GM19372 (cell line): ENCODE measurements around the gene SNX22.
A peak's percentile ranks its signal among the peaks of the same experiment; 100 is the strongest.

ENCODE experiments used
- ATAC-seq: cut with Tn5 transposase; IDR thresholded peaks from one replicate; pipeline ENCODE4 v1.9.1; 2021; ENCODE audit warnings: mild to moderate bottlenecking, low read depth, moderate library complexity; ENCODE audit not compliant: unreplicated experiment

SNX22 gene

DNA sequence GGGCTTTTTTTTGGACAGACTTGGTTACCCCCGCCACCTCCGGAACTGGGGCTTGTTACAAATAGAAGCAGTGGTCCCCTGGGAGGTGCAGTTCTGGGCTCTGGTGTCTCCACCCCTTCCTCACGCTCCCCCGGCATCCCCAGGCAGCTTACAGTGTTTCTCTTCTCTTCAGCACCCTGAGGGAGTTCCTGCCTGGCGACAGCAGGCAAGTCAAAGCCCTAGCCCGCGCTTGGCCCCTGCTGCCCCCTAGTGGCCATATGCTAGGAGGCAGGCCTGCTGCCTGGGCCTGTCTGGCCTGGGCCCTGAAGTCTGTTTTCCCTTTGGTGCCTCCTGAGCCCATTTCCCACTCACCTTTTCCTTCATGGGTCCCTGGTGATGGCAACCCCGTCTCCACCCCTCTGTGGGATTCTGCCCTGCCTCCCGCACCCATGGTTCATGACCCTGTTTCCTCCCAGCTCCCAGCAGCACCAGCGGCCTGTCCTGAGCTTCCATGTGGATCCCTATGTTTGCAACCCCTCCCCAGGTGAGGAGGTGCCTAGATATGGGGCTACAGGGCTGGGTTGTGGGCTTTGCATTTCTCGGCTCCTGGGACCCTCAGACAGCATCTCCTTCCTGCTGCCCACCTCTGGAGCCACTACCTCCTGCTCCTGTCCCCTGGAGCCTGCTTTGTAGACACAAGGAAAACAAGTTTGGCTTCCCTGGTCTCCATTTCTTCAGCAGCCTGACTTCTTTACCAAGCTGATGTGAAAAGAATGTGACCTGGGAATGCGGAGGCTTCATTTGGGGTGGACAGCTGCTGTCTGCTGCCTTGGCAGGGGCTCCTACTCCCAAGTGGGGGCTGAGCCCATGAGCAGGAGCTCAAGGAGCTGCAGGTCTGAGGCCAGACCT lies 2.2 kb downstream of the SNX22 start:
- ATAC-seq, result peak; percentile 58

- ATAC-seq, result no peak
These were observed 4.5 kb downstream of the SNX22 start for GRCh38 chr15:64155802-64156651.

GRCh38 chr15:64156652-64157331 lies 5.3 kb downstream of the SNX22 start:
- no peak for ATAC-seq

GRCh38 chr15:64157599-64158125 lies 6.1 kb downstream of the SNX22 start:
- ATAC-seq, result no peak

DNA sequence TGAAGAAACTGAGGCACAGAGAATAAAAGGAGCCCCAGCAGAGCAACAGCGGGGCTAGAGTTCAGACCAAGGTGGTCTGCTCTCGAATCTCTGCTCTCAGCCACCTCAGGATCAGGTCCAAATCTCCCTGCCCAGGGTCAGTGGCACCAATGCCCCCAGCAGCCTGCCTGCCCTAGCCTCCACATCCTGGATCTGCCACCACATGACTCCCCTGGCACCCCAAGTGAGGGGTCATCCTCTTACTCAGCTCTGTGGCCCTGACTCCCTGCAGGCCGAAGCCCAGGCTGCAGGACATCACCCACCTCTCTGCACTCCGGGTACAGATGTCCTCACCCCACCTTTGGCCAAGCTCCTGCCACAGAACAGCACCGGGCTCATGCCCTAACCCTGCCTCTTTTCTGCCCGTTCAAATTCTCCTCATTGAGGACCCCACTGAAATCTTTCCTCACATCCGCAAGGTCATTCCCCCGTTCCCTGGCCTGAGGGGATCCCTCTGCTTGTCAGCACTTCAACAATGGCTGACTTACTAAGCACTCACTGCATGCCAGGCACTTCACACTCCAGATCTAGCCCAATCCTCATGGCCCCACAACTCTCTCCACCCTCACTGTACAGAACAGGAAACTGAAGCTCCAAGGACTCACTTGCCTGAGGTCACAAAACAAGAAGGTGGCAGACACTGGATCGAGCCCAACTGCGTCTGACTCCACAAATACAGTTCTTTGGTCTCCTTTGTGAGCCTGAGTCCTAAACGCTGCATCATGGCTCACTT lies 7.0 kb downstream of the SNX22 start:
- ATAC-seq, result no peak

- ATAC-seq, result no peak
These were observed 10.4 kb downstream of the SNX22 start for GRCh38 chr15:64161688-64162477.

GRCh38 chr15:64162478-64162868 lies 10.9 kb downstream of the SNX22 start:
- no peak for ATAC-seq

GRCh38 chr15:64162869-64163658 lies 11.5 kb downstream of the SNX22 start, which contains the start of gene PPIB:
Gene PPIB, minus strand, starts transcription at chr15:64163022. Its CDS starts 36 bp downstream, at chr15:64162986.
- peak; percentile 93 for ATAC-seq

DNA sequence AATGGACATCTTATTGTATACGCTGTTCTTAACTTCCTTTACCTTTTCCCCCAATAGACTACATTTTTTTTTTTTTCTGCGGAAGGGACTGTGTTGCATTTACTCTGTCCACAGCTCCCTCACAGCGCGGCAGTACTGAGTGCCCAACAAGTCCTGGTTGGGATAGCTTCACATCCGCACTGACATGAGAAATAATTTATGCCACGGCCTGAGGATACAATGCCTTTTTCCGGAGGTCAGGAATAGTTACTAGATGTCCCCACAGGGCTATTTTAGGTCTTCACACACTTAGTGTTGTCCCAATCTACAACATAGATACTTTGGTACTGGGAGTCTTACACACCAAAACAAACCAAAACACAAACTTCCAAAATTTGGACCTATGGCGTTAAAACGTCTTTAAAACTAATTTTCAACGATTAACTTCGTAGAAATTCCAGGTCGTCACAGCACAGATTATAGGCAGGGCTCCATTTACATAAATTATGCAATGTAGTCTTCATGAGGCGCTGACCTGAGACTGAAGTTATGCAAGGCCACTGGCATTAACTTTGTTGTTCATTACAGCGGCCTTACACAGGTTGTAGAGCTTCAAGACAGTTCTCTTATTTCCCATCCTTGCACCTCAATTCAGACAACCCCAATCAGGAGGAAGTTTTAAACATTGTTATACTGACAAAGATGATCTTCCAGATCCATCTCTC lies 12.3 kb downstream of the SNX22 start:
- ATAC-seq, result no peak

GRCh38 chr15:64164436-64164835 lies 12.9 kb downstream of the SNX22 start:
- ATAC-seq, result no peak

DNA sequence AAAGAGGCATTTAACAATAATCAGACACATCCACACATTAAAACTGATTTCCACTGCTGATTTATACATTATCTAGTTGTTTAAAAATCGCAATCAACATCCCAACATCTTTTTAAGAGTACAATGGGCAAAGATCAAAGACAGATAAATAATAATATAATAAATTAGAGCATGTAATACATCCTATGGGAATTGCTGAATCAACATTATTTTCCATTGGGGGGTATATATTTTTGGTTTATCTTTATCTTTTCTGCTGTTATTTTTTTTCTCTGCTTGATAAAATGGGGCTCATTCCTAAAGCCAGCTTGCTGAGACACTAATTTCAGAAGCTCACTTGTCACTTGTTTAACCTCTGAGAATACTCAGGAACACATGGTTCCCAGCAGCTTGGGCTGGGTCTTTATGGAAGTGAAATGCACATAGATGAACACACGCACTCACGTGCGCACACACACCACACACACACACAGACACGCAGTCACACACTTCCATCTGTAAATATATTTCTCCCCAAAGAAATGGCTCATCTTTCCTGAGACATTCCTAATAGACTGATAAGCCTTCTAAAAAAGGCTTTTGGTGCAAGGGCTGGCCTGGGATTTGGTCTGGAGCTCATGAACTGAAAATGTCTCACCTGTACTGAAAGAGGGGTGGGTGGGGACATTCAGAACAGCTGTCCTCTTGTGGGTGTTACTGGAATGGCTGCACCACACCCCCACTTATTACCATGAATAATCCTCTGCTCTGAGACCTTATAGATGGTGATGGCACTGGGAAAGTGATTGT lies 14.8 kb downstream of the SNX22 start:
- no peak for ATAC-seq

DNA sequence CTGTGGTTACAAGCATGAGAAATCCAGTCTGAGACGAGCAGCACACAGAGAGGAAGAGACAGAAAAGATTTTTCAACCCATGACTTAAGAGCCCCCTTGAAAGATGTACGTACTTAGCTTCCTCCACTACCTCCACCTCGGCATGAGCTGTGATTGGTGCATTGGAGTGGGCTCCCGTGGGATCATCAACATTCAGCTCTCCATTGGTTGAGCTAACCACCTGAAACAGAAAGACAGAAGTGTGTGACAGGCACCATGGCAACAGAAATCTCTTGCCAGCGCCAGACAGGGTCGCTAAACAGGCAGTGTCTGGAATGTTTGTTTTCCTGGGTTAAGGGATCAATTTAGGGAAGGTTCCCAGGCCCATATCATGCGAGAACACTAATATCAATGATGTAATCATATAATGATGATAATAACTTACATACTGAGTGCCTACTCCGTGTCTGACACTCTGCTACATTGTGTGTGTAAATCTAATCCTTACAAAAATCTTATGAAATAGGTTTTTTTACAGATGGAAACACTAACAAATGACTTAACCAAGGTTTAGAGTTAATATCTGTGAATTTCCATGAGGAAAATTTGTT lies 28.8 kb downstream of the SNX22 start:
- no peak for ATAC-seq

DNA sequence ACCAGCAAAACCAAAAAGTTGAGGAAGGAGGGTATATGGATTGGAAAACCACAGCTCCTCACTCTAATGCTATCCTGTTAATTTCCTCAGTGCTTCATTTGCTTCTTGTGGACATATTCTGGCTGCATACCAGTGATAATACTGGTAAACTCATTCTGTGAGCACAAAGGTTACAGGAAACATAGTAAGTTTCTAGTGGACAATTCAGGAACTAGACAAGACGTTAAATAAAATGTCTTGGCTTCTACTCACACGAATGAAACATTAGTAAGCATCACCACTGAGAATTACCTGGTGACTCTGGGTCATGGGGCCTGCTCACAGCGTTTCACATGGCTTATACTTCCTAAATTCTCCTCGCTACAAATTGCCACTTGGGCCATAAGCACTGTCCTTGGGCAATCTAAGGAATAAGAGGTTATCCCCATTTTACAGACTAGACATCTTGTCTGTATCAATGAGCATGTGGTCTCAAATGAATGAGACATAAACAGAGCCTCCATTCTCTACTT lies 31.4 kb downstream of the SNX22 start:
- ATAC-seq, result no peak

DNA sequence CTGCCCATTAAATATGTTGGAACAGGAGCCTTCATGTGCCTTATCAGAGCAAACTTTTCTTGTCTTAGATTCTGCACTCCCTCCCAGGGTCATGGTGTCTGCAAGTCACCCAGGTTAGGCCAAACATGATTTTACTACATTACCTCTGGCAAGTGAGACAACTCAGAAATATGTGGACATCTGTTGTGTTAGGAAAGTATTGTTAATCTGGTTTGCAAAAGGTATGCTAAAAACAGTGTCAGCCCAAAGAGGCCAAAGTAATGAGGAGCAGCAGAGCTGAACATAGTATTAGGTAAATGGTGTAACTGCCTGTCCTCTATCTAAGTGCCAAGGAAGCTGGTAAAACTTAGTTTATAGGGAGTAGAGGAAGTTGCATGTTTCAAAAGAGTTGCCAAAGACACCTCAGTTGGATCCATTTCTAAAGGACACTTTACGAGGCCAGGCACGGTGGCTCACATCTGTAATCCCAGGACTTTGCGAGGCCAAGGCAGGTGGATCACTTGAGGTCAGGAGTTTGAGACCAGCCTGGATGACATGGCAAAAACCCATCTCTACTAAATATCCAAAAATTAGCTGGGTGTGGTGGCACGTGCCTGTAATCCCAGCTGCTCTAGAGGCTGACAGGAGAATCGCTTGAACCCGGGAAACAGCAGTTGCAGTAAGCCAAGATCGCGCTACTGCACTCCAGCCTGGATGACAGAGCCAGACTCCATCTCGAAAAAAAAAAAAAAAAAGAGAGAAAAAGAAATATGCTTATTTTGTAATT lies 33.8 kb downstream of the SNX22 start:
- no peak for ATAC-seq

DNA sequence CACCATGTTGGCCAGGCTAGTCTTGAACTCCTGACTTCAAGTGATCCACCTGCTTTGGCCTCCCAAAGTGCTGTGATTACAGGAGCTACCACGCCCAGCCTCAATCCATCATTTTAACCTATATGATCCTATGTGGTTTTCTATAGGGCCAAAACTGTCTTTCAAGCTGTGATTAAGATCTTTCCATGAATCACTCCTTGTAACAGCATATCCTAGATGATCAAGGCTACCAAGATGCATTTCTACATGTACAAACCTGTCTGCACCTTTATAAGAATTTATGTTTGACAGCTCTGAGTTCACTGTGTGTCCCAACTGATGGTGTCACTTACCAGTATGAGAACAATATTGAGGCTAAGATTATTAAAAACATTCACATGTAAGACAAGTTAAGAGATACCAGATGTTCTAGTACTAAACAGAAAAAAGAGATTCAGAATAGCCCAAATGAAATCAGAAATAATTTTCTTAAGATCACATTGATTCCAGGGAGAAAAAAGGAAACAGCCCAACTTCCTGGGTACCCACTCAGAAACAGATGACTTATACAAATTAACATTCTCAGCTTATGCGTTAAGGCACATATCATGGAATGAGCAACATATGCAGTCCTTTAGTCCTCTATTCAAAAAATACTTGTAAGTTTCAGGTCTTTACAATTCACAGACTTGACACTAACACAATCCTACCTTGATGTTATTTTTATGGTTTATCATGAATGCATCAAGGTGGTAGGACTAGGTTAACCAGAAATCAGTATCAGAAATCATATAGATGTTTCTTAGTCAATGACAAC lies 36.1 kb downstream of the SNX22 start:
- ATAC-seq, result no peak
